HepG2 (cell line): Measurements from ENCODE around the gene GLYR1. TPM values are rescaled to one million over a fixed set of nuclear protein-coding genes. Genes with fewer than 3 reads are reported as not detected.

Experiments used
- ARNTL ChIP-seq: sonication (generic); formaldehyde crosslinking; IDR thresholded peaks from 2 replicates; pipeline ENCODE4 v1.4.0; 2020; ENCODE audit warnings: mild to moderate bottlenecking, missing genetic modification reagents
- DNMT1 ChIP-seq: sonication (generic); formaldehyde crosslinking; IDR thresholded peaks from 2 replicates; pipeline ENCODE4 v1.5.1; 2020; ENCODE audit warnings: mild to moderate bottlenecking, missing genetic modification reagents
- NR2C2 ChIP-seq: sonication (generic); formaldehyde crosslinking; IDR thresholded peaks from 2 replicates; pipeline ENCODE4 v1.4.0; 2020; ENCODE audit warnings: missing genetic modification reagents, mild to moderate bottlenecking, moderate library complexity, borderline replicate concordance
- PBX2 ChIP-seq: IDR thresholded peaks from 2 replicates; pipeline ENCODE4 v1.6.1; 2016; ENCODE audit warnings: control low read depth
- PTBP1 ChIP-seq: fragments of 200-400 bp; formaldehyde crosslinking; IDR thresholded peaks from 2 replicates; pipeline ENCODE4 v1.6.1; 2018; ENCODE audit warnings: low read length, low read depth; ENCODE audit not compliant: poor library complexity, severe bottlenecking
- RFX3 ChIP-seq: IDR thresholded peaks from 2 replicates; pipeline ENCODE4 v1.6.1; 2016; ENCODE audit warnings: missing biosample characterization, missing genetic modification reagents
- SOX13 ChIP-seq, 3 experiments: fragments of 450-650 bp in 1 of 3; sonication (generic) in 1 of 3; formaldehyde crosslinking in 1 of 3; IDR thresholded peaks in 2 of 3; conservative IDR thresholded peaks in 1 of 3; 2 replicates each; pipeline versions ENCODE4 v1.5.0 to v1.6.1; 2016 to 2020; ENCODE audit warnings: antibody characterized with exemption in 1 of 3, mild to moderate bottlenecking in 1 of 3, missing compliant biosample characterization in 1 of 3, missing genetic modification reagents in 1 of 3, moderate library complexity in 1 of 3
- ZFY ChIP-seq: sonication (generic); formaldehyde crosslinking; IDR thresholded peaks from 2 replicates; pipeline ENCODE4 v1.4.0; 2020; ENCODE audit warnings: missing genetic modification reagents
- ZNF142 ChIP-seq: sonication (generic); formaldehyde crosslinking; IDR thresholded peaks from 2 replicates; pipeline ENCODE4 v1.4.0; 2020; ENCODE audit warnings: missing genetic modification reagents
- ZNF276 ChIP-seq: sonication (generic); formaldehyde crosslinking; IDR thresholded peaks from 2 replicates; pipeline ENCODE4 v1.4.0; 2020; ENCODE audit warnings: mild to moderate bottlenecking, low read depth, missing genetic modification reagents
- ZNF34 ChIP-seq: sonication (generic); formaldehyde crosslinking; IDR thresholded peaks from 2 replicates; pipeline ENCODE4 v1.4.0; 2020; ENCODE audit warnings: mild to moderate bottlenecking, missing genetic modification reagents, borderline replicate concordance
- ZNF530 ChIP-seq: sonication (generic); formaldehyde crosslinking; IDR thresholded peaks from 2 replicates; pipeline ENCODE4 v1.5.0; 2020; ENCODE audit warnings: low read depth, mild to moderate bottlenecking, missing genetic modification reagents
- ZNF549 ChIP-seq: sonication (generic); formaldehyde crosslinking; IDR thresholded peaks from 2 replicates; pipeline ENCODE4 v1.5.0; 2020; ENCODE audit warnings: missing genetic modification reagents
- ZNF703 ChIP-seq: sonication (generic); formaldehyde crosslinking; IDR thresholded peaks from 2 replicates; pipeline ENCODE4 v1.5.1; 2020; ENCODE audit warnings: missing genetic modification reagents, mild to moderate bottlenecking, moderate library complexity, borderline replicate concordance
- ZNF788 ChIP-seq: sonication (generic); formaldehyde crosslinking; IDR thresholded peaks from 2 replicates; pipeline ENCODE4 v1.5.0; 2020; ENCODE audit warnings: mild to moderate bottlenecking, missing genetic modification reagents, borderline replicate concordance
- polyA plus RNA-seq, 8 experiments: library from polyadenylated mRNA; depleted of rRNA in 3 of 8; stranded (reverse) in 7 of 8; unstranded in 1 of 8; fragments of >200 nt; fragmentation: Illumina TruSeq in 4 of 8; extraction: Trizol in 4 of 8; gene quantifications; 2 replicates each; pipeline versions ENCODE4 v1.2.1 to v1.2.3, GENCODE V29; 2011 to 2016; ENCODE audit warnings: low read depth in 4 of 8, missing spikeins in 1 of 8, mixed read lengths in 1 of 8; ENCODE audit not compliant: insufficient read depth in 1 of 8
- total RNA-seq, 5 experiments: library from RNA; depleted of rRNA; stranded (reverse); fragments of >200 nt; fragmentation: Illumina TruSeq; extraction: Trizol; gene quantifications; 2 replicates each; pipeline ENCODE4 v1.2.3, GENCODE V29; 2016; ENCODE audit warnings: low read depth in 1 of 5
- TF ChIP-seq, protein P1 (sequence below): sonication (generic); formaldehyde crosslinking; IDR thresholded peaks from 2 replicates; pipeline ENCODE4 v1.4.0; 2020; ENCODE audit warnings: missing genetic modification reagents, mild to moderate bottlenecking, borderline replicate concordance

Gene GLYR1
- total and polyA plus RNA-seq, 2 of the 13 experiments (the other 11 are each of a cell fraction or from before 2014, with no cell fraction given) = 28.3 to 48.7 TPM

- no peak for TF ChIP-seq ZNF142 (CRISPR knock-in tag)
- TF ChIP-seq ZNF276 (CRISPR knock-in tag) = no peak
- no peak for TF ChIP-seq ZNF530
- TF ChIP-seq ARNTL = 0 out of 2 replicates have a peak, but pooled peaks have one; percentile 27
- TF ChIP-seq ZFY = peak; percentile 66
- peak; percentile 97 for TF ChIP-seq NR2C2 (CRISPR knock-in tag)
- TF ChIP-seq PBX2 (CRISPR knock-in tag) = no peak
- TF ChIP-seq ZNF34 (CRISPR knock-in tag) = no peak
- TF ChIP-seq PTBP1 = no peak
- no peak for TF ChIP-seq RFX3 (CRISPR knock-in tag)
- TF ChIP-seq ZNF703 = no peak
- TF ChIP-seq ZNF549 (CRISPR knock-in tag) = no peak
- TF ChIP-seq SOX13 (IDR thresholded peaks at IDR 0.05) = no peak
- TF ChIP-seq SOX13 (CRISPR knock-in tag; conservative IDR thresholded peaks at IDR 0.05 in 1 of 2, IDR thresholded peaks at IDR 0.05 in 1 of 2) = no peak
- no peak for TF ChIP-seq ZNF788 (CRISPR knock-in tag)
- TF ChIP-seq, protein P1, sequence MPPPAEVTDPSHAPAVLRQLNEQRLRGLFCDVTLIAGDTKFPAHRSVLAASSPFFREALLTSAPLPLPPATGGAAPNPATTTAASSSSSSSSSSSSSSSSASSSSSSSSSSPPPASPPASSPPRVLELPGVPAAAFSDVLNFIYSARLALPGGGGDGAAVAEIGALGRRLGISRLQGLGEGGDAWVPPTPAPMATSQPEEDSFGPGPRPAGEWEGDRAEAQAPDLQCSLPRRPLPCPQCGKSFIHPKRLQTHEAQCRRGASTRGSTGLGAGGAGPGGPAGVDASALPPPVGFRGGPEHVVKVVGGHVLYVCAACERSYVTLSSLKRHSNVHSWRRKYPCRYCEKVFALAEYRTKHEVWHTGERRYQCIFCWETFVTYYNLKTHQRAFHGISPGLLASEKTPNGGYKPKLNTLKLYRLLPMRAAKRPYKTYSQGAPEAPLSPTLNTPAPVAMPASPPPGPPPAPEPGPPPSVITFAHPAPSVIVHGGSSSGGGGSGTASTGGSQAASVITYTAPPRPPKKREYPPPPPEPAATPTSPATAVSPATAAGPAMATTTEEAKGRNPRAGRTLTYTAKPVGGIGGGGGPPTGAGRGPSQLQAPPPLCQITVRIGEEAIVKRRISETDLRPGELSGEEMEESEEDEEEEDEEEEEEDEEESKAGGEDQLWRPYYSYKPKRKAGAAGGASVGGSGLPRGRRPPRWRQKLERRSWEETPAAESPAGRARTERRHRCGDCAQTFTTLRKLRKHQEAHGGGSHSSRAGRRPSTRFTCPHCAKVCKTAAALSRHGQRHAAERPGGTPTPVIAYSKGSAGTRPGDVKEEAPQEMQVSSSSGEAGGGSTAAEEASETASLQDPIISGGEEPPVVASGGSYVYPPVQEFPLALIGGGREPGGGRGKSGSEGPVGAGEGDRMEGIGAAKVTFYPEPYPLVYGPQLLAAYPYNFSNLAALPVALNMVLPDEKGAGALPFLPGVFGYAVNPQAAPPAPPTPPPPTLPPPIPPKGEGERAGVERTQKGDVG = no peak
- TF ChIP-seq DNMT1 = no peak
These were observed 46.6 kb downstream of the GLYR1 start (continued) for GRCh38 chr16:4800290-4801041.
